Measurements from ENCODE around the gene NFKB2. TPM values are rescaled to one million over a fixed set of nuclear protein-coding genes. Genes with fewer than 3 reads are reported as not detected.

The NFKB2 gene
- 24.2 and 29.1 TPM in 2 replicates for total RNA-seq

GRCh38 chr10:102395400-102396316, at the start of gene NFKB2:
TSS of gene NFKB2 (plus strand) at chr10:102395705. CDS start at chr10:102395960, 255 bp downstream.

GRCh38 chr10:102418622-102419268, 23.2 kb downstream of the NFKB2 start, which contains the start of gene PSD:
TSS of gene PSD (minus strand) at chr10:102418785. CDS start at chr10:102417038, 1,747 bp downstream.

GRCh38 chr10:102420714-102421506, 25.4 kb downstream of the NFKB2 start, which contains the start of gene FBXL15:
TSS of gene FBXL15 (plus strand) at chr10:102420836. CDS start at chr10:102421130, 294 bp downstream.

GRCh38 chr10:102432162-102432950, 36.9 kb downstream of the NFKB2 start, which contains the start of gene CUEDC2:
TSS of gene CUEDC2 (minus strand) at chr10:102432574. CDS start at chr10:102425188, 7,386 bp downstream.

GRCh38 chr10:102451105-102451969, 55.8 kb downstream of the NFKB2 start, which contains the start of gene C10orf95:
TSS of gene C10orf95 (minus strand) at chr10:102451543. CDS start at chr10:102451093, 450 bp downstream.

Other genes with a start within 250 kb of the NFKB2 start
- gene NOLC1, start 243.3 kb upstream of the NFKB2 start, total RNA-seq = 105 and 141 TPM in 2 replicates
- 0.56 TPM in 1 of 2 replicates, not detected in the other for gene ELOVL3, start 169.4 kb upstream of the NFKB2 start, total RNA-seq
- not detected in 2 replicates for gene PITX3, start 154.2 kb upstream of the NFKB2 start, total RNA-seq
- gene GBF1, start 150.2 kb upstream of the NFKB2 start, total RNA-seq = 31.0 and 45.8 TPM in 2 replicates
- gene PSD, start 23.1 kb downstream of the NFKB2 start, total RNA-seq = 0.09 and 0.63 TPM in 2 replicates
- 17.7 and 19.2 TPM in 2 replicates for gene FBXL15, start 25.1 kb downstream of the NFKB2 start, total RNA-seq
- gene CUEDC2, start 36.9 kb downstream of the NFKB2 start, total RNA-seq = 72.5 and 80.3 TPM in 2 replicates
- gene C10orf95, start 55.8 kb downstream of the NFKB2 start, total RNA-seq = 2.3 and 3.6 TPM in 2 replicates
- gene ACTR1A, start 107.0 kb downstream of the NFKB2 start, total RNA-seq = 105 and 138 TPM in 2 replicates
- 5.3 and 6.8 TPM in 2 replicates for gene SUFU, start 108.3 kb downstream of the NFKB2 start, total RNA-seq
- 80.5 and 84.4 TPM in 2 replicates for gene TRIM8, start 248.8 kb downstream of the NFKB2 start, total RNA-seq